Mesenchymal stem cell (in vitro differentiated cells and primary cell): ENCODE data around the gene NFILZ.
"Not testable (repeated sequence)": the region's sequence is repeated elsewhere in the genome, so short reads cannot be mapped to it uniquely, and the experiment has no call there.

Experiments used
- DNase-seq: peaks from one replicate; pipeline ENCODE4 v3.0.0-alpha.2; 2013
- H2AFZ ChIP-seq: one replicate; pipeline ENCODE4 v1.6.1; 2013; ENCODE audit warnings: low read depth, mild to moderate bottlenecking, control low read depth, inconsistent platforms, low read length, moderate library complexity
- H2AK5ac ChIP-seq: 2 replicates; pipeline ENCODE4 v1.6.1; 2013; ENCODE audit warnings: low read length, moderate library complexity, mild to moderate bottlenecking, inconsistent platforms; ENCODE audit not compliant: severe bottlenecking
- H2BK120ac ChIP-seq: one replicate; pipeline ENCODE4 v1.6.1; 2013; ENCODE audit warnings: low read depth, mild to moderate bottlenecking, inconsistent platforms, low read length, moderate library complexity
- H2BK12ac ChIP-seq, 2 experiments: one replicate each; pipeline ENCODE4 v1.6.1; 2013; ENCODE audit warnings: inconsistent platforms in 2 of 2, low read length in 2 of 2, mild to moderate bottlenecking in 2 of 2, moderate library complexity in 2 of 2, control low read depth in 1 of 2
- H2BK15ac ChIP-seq: one replicate; pipeline ENCODE4 v1.6.1; 2013; ENCODE audit warnings: mild to moderate bottlenecking, low read depth, inconsistent platforms; ENCODE audit not compliant: poor library complexity, severe bottlenecking
- H2BK5ac ChIP-seq: 2 replicates; pipeline ENCODE4 v1.6.1; 2013; ENCODE audit warnings: low read depth, mild to moderate bottlenecking, low read length, control low read depth, inconsistent platforms; ENCODE audit not compliant: poor library complexity, severe bottlenecking
- H3K14ac ChIP-seq, 2 experiments: one replicate each; pipeline ENCODE4 v1.6.1; 2013; ENCODE audit warnings: inconsistent platforms in 2 of 2, low read length in 2 of 2, control low read depth in 1 of 2, mild to moderate bottlenecking in 1 of 2, moderate library complexity in 1 of 2
- H3K18ac ChIP-seq, 2 experiments: one replicate each; pipeline ENCODE4 v1.6.1; 2013; ENCODE audit warnings: inconsistent platforms in 2 of 2, low read length in 2 of 2, control low read depth in 1 of 2, low read depth in 1 of 2, mild to moderate bottlenecking in 1 of 2
- H3K23ac ChIP-seq, 2 experiments: one replicate each; pipeline ENCODE4 v1.6.1; 2013; ENCODE audit warnings: inconsistent platforms in 2 of 2, low read length in 2 of 2, mild to moderate bottlenecking in 2 of 2, moderate library complexity in 2 of 2, control low read depth in 1 of 2
- H3K27ac ChIP-seq: 2 replicates; pipeline ENCODE4 v1.5.1; 2013; ENCODE audit warnings: mild to moderate bottlenecking, moderate library complexity, low read length, control low read depth, inconsistent platforms; ENCODE audit not compliant: poor library complexity, severe bottlenecking
- H3K27me3 ChIP-seq, 2 experiments: 2 replicates each; pipeline versions ENCODE4 v1.6.1 to v1.7.0; 2013; ENCODE audit warnings: low read length in 2 of 2, mild to moderate bottlenecking in 2 of 2, moderate library complexity in 2 of 2, control low read depth in 1 of 2, inconsistent platforms in 1 of 2; ENCODE audit not compliant: control insufficient read depth in 1 of 2, insufficient read depth in 1 of 2
- H3K36me3 ChIP-seq, 2 experiments: 2 replicates each; pipeline versions ENCODE4 v1.6.1 to v1.7.0; 2013; ENCODE audit warnings: low read length in 2 of 2, control low read depth in 1 of 2, inconsistent platforms in 1 of 2, low read depth in 1 of 2, mild to moderate bottlenecking in 1 of 2; ENCODE audit not compliant: insufficient read depth in 2 of 2, control insufficient read depth in 1 of 2
- H3K4ac ChIP-seq, 2 experiments: one replicate each; pipeline ENCODE4 v1.6.1; 2013; ENCODE audit warnings: inconsistent platforms in 2 of 2, low read length in 2 of 2, mild to moderate bottlenecking in 2 of 2, moderate library complexity in 2 of 2, control low read depth in 1 of 2, low read depth in 1 of 2
- H3K4me1 ChIP-seq: 2 replicates; pipeline ENCODE4 v1.6.1; 2013; ENCODE audit warnings: low read depth, low read length, control low read depth; ENCODE audit not compliant: control insufficient read depth, insufficient read depth
- H3K4me2 ChIP-seq: 2 replicates; pipeline ENCODE4 v1.6.1; 2013; ENCODE audit warnings: low read length, mild to moderate bottlenecking, inconsistent platforms; ENCODE audit not compliant: poor library complexity, severe bottlenecking
- H3K4me3 ChIP-seq, 2 experiments: 2 replicates each; pipeline versions ENCODE4 v1.5.1 to v1.7.0; 2013; ENCODE audit warnings: low read length in 2 of 2, mild to moderate bottlenecking in 2 of 2, control low read depth in 1 of 2, low read depth in 1 of 2; ENCODE audit not compliant: insufficient read depth in 1 of 2
- H3K79me1 ChIP-seq: replicated peaks from 2 replicates; pipeline ENCODE4 v1.6.1; 2013; ENCODE audit warnings: mild to moderate bottlenecking, control low read depth, low read length, inconsistent platforms; ENCODE audit not compliant: poor library complexity, severe bottlenecking
- H3K9ac ChIP-seq: 2 replicates; pipeline ENCODE4 v1.7.0; 2013; ENCODE audit warnings: mild to moderate bottlenecking, low read length, moderate library complexity
- H3K9me3 ChIP-seq: 2 replicates; pipeline ENCODE4 v1.7.0; 2013; ENCODE audit warnings: mild to moderate bottlenecking, low read length; ENCODE audit not compliant: control insufficient read depth
- H4K8ac ChIP-seq: one replicate; pipeline ENCODE4 v1.6.1; 2013; ENCODE audit warnings: inconsistent platforms, mild to moderate bottlenecking, low read length, moderate library complexity
- H4K91ac ChIP-seq: one replicate; pipeline ENCODE4 v1.6.1; 2013; ENCODE audit warnings: mild to moderate bottlenecking, low read length, inconsistent platforms
- WGBS: methylation state at CpG from one replicate; pipeline ENCODE4 v1.1.7; 2013; ENCODE audit warnings: mixed read lengths; 5-methylcytosine and 5-hydroxymethylcytosine counted together

NFILZ gene

GRCh38 chr19:8617984-8618383 lies 12.4 kb upstream of the NFILZ start:
- no peak overlapping the region for H3K18ac ChIP-seq
- no peak overlapping the region for H2BK12ac ChIP-seq
- no peaks in the 10 kb centered on the region for H3K36me3 ChIP-seq
- H4K8ac ChIP-seq: no peak overlapping the region
- H3K27ac ChIP-seq: no peak overlapping the region
- no peak overlapping the region for H3K4me2 ChIP-seq
- no peak overlapping the region for H3K23ac ChIP-seq
- DNase-seq: no peak
- no peaks in the 10 kb centered on the region for H3K9me3 ChIP-seq
- 93% methylated on average over 3 of the region's 4 CpGs for WGBS
- H4K91ac ChIP-seq: no peak overlapping the region
- no peaks in the 10 kb centered on the region for H3K79me1 ChIP-seq
- no peak overlapping the region for H3K4me3 ChIP-seq
- peaks cover 3 to 19% of the 10 kb centered on the region in 2 experiments for H3K27me3 ChIP-seq
- peaks cover 3% of the 10 kb centered on the region for H3K4me1 ChIP-seq
- H2AK5ac ChIP-seq: no peak overlapping the region
- H3K14ac ChIP-seq: no peak overlapping the region
- H2BK5ac ChIP-seq: no peak overlapping the region
- no peak overlapping the region for H3K9ac ChIP-seq
- no peak overlapping the region for H2BK120ac ChIP-seq
- no peak overlapping the region for H2AFZ ChIP-seq
- H3K4ac ChIP-seq: no peak overlapping the region
- H2BK15ac ChIP-seq: no peak overlapping the region

- Histone ChIP-seq H3K9me3 (no peaks in the 10 kb centered on the region), H4K91ac (no peak overlapping the region), H3K4me2 (no peak overlapping the region), H3K14ac (no peak overlapping the region), H2BK5ac (no peak overlapping the region), H3K36me3 (no peaks in the 10 kb centered on the region), H3K27me3 (peaks cover 3 to 19% of the 10 kb centered on the region in 2 experiments), H3K9ac (no peak overlapping the region), H3K18ac (no peak overlapping the region), H2BK15ac (no peak overlapping the region), H2AFZ (no peak overlapping the region), H3K27ac (no peak overlapping the region), H3K79me1 (no peaks in the 10 kb centered on the region), H2BK12ac (no peak overlapping the region), H2AK5ac (no peak overlapping the region), H3K4ac (no peak overlapping the region), H2BK120ac (no peak overlapping the region), H3K23ac (no peak overlapping the region), H3K4me1 (peaks cover 3% of the 10 kb centered on the region), H3K4me3 (no peak overlapping the region), H4K8ac (no peak overlapping the region)
- WGBS: 43% methylated on average over 7 of the region's 8 CpGs
- peak; percentile 25 for DNase-seq
These were observed 11.7 kb upstream of the NFILZ start for GRCh38 chr19:8618751-8619150.

- H3K4ac ChIP-seq, H3K4me3 ChIP-seq, H3K4me1 ChIP-seq, H3K9me3 ChIP-seq, H2BK120ac ChIP-seq, DNase-seq, H3K9ac ChIP-seq, H3K14ac ChIP-seq, H3K23ac ChIP-seq, H2BK5ac ChIP-seq, H2BK15ac ChIP-seq, H4K8ac ChIP-seq, H3K18ac ChIP-seq, H4K91ac ChIP-seq, H2AFZ ChIP-seq, H3K4me2 ChIP-seq, H2BK12ac ChIP-seq, H3K27ac ChIP-seq, H2AK5ac ChIP-seq, H3K36me3 ChIP-seq, H3K79me1 ChIP-seq: not testable (repeated sequence)
- 43% methylated on average over 4 of the region's 4 CpGs for WGBS
- peaks cover under 1 to 11% of the 10 kb centered on the region in 2 experiments for H3K27me3 ChIP-seq
These were observed 7.5 kb upstream of the NFILZ start for GRCh38 chr19:8622886-8623285.

- Histone ChIP-seq H3K27ac (no peak overlapping the region), H2BK12ac (no peak overlapping the region), H3K4me3 (no peak overlapping the region), H4K91ac (no peak overlapping the region), H3K23ac (no peak overlapping the region), H3K36me3 (no peaks in the 10 kb centered on the region), H2AK5ac (no peak overlapping the region), H4K8ac (no peak overlapping the region), H2BK120ac (no peak overlapping the region), H2BK15ac (no peak overlapping the region), H3K4me1 (peaks cover 9% of the 10 kb centered on the region), H3K27me3 (peaks cover 0 to 6% of the 10 kb centered on the region in 2 experiments), H2AFZ (no peak overlapping the region), H3K79me1 (no peaks in the 10 kb centered on the region), H3K18ac (no peak overlapping the region), H3K9ac (no peak overlapping the region), H2BK5ac (no peak overlapping the region), H3K4ac (no peak overlapping the region), H3K14ac (no peak overlapping the region), H3K4me2 (no peak overlapping the region), H3K9me3 (no peaks in the 10 kb centered on the region)
- DNase-seq: no peak
- 86% methylated on average over 7 of the region's 8 CpGs for WGBS
These were observed 3.6 kb upstream of the NFILZ start for GRCh38 chr19:8626842-8627241.
